Upper lobe of left lung (tissue), 4 donors: ENCODE data around the gene RAB11FIP3.

Experiments
- CTCF ChIP-seq, 6 experiments: fragments of 450-650 bp in 4 of 6; fragments of 200-600 bp in 2 of 6; sonication (generic) in 2 of 6; IDR thresholded peaks; one replicate each; pipeline ENCODE4 v1.5.1; 2016 to 2019; ENCODE audit warnings: antibody characterized with exemption in 6 of 6
- EP300 ChIP-seq, 4 donors: sonication (generic); formaldehyde crosslinking; IDR thresholded peaks; one replicate each; pipeline ENCODE4 v1.5.1; 2017; ENCODE audit warnings: antibody characterized with exemption in 4 of 4, control low read depth in 2 of 4
- POLR2A ChIP-seq, 4 donors: fragments of 450-650 bp; IDR thresholded peaks; one replicate each; pipeline ENCODE4 v1.5.1; 2016 to 2017; ENCODE audit warnings: antibody characterized with exemption in 4 of 4, mild to moderate bottlenecking in 2 of 4
- POLR2AphosphoS5 ChIP-seq, 2 donors: sonication (generic); formaldehyde crosslinking; IDR thresholded peaks; one replicate each; pipeline ENCODE4 v1.5.1; 2017; ENCODE audit warnings: antibody characterized with exemption in 2 of 2

GRCh38 chr16:440627-441026 is 15.2 kb downstream of the RAB11FIP3 start:
- TF ChIP-seq CTCF (IDR thresholded peaks at IDR 0.05), result no peak
- TF ChIP-seq POLR2A (IDR thresholded peaks at IDR 0.05), result no peak
- no peak for TF ChIP-seq POLR2AphosphoS5 (IDR thresholded peaks at IDR 0.05)
- no peak for TF ChIP-seq EP300 (IDR thresholded peaks at IDR 0.05)
